ENCODE measurements around the gene NES. TPM values are rescaled to one million over a fixed set of nuclear protein-coding genes. Genes with fewer than 3 reads are reported as not detected.
A peak's percentile ranks its signal among the peaks of the same experiment; 100 is the strongest.

The NES gene
- total and polyA plus RNA-seq, 2 experiments from 2014 or later, result 25.0 to 95.9 TPM

DNA sequence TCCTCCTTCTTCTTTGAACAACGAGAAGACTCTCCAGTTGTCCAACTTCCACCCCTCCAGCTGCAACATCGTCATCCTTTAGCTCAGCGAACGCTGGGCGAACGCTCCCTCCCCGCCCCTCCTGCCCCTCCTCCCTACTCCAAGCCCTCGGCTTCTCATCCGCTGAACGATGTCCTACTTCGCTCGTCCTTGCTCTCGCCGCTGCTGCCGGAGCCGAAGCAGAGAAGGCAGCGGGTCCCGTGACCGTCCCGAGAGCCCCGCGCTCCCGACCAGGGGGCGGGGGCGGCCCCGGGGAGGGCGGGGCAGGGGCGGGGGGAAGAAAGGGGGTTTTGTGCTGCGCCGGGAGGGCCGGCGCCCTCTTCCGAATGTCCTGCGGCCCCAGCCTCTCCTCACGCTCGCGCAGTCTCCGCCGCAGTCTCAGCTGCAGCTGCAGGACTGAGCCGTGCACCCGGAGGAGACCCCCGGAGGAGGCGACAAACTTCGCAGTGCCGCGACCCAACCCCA lies 35.4 kb downstream of the NES start, which contains the start of gene BCAN:
TSS of gene BCAN (plus strand) at position 357 of the 504 bp plus-strand sequence. CDS start 3,938 bp downstream, outside the sequence.
- TF ChIP-seq ZNF331 (CRISPR knock-in tag; IDR thresholded peaks at IDR 0.05; ENCODE audit: low read depth) (no peak), ZNF114 (CRISPR knock-in tag; IDR thresholded peaks at IDR 0.05) (no peak), EZH2phosphoT487 (IDR thresholded peaks at IDR 0.05; ENCODE audit: unreplicated experiment) (no peak), REST (IDR thresholded peaks at IDR 0.05; ENCODE audit: unreplicated experiment) (no peak), STAT1 (IDR thresholded peaks at IDR 0.05; ENCODE audit: unreplicated experiment) (no peak), JUNB (IDR thresholded peaks at IDR 0.05; ENCODE audit: unreplicated experiment) (no peak), CREB1 (CRISPR knock-in tag; IDR thresholded peaks at IDR 0.05; ENCODE audit: low read depth) (no peak), EZH2 (IDR thresholded peaks at IDR 0.05; ENCODE audit: low read depth, unreplicated experiment) (no peak), POLR2AphosphoS5 (IDR thresholded peaks at IDR 0.05; ENCODE audit: low read depth) (no peak), NANOG (IDR thresholded peaks at IDR 0.05; ENCODE audit: borderline replicate concordance) (no peak)
- TF ChIP-seq, protein P1, sequence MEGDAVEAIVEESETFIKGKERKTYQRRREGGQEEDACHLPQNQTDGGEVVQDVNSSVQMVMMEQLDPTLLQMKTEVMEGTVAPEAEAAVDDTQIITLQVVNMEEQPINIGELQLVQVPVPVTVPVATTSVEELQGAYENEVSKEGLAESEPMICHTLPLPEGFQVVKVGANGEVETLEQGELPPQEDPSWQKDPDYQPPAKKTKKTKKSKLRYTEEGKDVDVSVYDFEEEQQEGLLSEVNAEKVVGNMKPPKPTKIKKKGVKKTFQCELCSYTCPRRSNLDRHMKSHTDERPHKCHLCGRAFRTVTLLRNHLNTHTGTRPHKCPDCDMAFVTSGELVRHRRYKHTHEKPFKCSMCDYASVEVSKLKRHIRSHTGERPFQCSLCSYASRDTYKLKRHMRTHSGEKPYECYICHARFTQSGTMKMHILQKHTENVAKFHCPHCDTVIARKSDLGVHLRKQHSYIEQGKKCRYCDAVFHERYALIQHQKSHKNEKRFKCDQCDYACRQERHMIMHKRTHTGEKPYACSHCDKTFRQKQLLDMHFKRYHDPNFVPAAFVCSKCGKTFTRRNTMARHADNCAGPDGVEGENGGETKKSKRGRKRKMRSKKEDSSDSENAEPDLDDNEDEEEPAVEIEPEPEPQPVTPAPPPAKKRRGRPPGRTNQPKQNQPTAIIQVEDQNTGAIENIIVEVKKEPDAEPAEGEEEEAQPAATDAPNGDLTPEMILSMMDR (conservative IDR thresholded peaks at IDR 0.05; ENCODE audit: low read depth in 2 of 2), result no peak
- TF ChIP-seq, protein P2, sequence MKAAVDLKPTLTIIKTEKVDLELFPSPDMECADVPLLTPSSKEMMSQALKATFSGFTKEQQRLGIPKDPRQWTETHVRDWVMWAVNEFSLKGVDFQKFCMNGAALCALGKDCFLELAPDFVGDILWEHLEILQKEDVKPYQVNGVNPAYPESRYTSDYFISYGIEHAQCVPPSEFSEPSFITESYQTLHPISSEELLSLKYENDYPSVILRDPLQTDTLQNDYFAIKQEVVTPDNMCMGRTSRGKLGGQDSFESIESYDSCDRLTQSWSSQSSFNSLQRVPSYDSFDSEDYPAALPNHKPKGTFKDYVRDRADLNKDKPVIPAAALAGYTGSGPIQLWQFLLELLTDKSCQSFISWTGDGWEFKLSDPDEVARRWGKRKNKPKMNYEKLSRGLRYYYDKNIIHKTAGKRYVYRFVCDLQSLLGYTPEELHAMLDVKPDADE (IDR thresholded peaks at IDR 0.05), result no peak
- TF ChIP-seq, protein P3, sequence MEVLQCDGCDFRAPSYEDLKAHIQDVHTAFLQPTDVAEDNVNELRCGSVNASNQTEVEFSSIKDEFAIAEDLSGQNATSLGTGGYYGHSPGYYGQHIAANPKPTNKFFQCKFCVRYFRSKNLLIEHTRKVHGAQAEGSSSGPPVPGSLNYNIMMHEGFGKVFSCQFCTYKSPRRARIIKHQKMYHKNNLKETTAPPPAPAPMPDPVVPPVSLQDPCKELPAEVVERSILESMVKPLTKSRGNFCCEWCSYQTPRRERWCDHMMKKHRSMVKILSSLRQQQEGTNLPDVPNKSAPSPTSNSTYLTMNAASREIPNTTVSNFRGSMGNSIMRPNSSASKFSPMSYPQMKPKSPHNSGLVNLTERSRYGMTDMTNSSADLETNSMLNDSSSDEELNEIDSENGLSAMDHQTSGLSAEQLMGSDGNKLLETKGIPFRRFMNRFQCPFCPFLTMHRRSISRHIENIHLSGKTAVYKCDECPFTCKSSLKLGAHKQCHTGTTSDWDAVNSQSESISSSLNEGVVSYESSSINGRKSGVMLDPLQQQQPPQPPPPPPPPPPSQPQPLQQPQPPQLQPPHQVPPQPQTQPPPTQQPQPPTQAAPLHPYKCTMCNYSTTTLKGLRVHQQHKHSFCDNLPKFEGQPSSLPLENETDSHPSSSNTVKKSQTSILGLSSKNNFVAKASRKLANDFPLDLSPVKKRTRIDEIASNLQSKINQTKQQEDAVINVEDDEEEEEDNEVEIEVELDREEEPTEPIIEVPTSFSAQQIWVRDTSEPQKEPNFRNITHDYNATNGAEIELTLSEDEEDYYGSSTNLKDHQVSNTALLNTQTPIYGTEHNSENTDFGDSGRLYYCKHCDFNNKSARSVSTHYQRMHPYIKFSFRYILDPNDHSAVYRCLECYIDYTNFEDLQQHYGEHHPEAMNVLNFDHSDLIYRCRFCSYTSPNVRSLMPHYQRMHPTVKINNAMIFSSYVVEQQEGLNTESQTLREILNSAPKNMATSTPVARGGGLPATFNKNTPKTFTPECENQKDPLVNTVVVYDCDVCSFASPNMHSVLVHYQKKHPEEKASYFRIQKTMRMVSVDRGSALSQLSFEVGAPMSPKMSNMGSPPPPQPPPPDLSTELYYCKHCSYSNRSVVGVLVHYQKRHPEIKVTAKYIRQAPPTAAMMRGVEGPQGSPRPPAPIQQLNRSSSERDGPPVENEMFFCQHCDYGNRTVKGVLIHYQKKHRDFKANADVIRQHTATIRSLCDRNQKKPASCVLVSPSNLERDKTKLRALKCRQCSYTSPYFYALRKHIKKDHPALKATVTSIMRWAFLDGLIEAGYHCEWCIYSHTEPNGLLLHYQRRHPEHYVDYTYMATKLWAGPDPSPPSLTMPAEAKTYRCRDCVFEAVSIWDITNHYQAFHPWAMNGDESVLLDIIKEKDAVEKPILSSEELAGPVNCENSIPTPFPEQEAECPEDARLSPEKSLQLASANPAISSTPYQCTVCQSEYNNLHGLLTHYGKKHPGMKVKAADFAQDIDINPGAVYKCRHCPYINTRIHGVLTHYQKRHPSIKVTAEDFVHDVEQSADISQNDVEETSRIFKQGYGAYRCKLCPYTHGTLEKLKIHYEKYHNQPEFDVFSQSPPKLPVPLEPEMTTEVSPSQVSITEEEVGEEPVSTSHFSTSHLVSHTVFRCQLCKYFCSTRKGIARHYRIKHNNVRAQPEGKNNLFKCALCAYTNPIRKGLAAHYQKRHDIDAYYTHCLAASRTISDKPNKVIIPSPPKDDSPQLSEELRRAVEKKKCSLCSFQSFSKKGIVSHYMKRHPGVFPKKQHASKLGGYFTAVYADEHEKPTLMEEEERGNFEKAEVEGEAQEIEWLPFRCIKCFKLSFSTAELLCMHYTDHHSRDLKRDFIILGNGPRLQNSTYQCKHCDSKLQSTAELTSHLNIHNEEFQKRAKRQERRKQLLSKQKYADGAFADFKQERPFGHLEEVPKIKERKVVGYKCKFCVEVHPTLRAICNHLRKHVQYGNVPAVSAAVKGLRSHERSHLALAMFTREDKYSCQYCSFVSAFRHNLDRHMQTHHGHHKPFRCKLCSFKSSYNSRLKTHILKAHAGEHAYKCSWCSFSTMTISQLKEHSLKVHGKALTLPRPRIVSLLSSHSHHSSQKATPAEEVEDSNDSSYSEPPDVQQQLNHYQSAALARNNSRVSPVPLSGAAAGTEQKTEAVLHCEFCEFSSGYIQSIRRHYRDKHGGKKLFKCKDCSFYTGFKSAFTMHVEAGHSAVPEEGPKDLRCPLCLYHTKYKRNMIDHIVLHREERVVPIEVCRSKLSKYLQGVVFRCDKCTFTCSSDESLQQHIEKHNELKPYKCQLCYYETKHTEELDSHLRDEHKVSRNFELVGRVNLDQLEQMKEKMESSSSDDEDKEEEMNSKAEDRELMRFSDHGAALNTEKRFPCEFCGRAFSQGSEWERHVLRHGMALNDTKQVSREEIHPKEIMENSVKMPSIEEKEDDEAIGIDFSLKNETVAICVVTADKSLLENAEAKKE (CRISPR knock-in tag; IDR thresholded peaks at IDR 0.05), result no peak
- no peaks in the 10 kb centered on the region for H3K9me3 Mint-ChIP-seq
- Histone ChIP-seq H3K4me1 (ENCODE audit: insufficient read depth) (peaks cover 13% of the 10 kb centered on the region), H2AFZ (peak within 1 kb of the TSS; percentile 91), H3K27ac (ENCODE audit: low read depth) (no peak within 1 kb of the TSS), H3K27me3 (ENCODE audit: insufficient read depth) (peaks cover 99% of the 10 kb centered on the region), H3K79me2 (replicated peaks; ENCODE audit: insufficient read depth) (no peaks in the 10 kb centered on the region), H3K4me3 (peak within 1 kb of the TSS; percentile 74), H3K9me2 (ENCODE audit: insufficient read depth) (no peaks in the 10 kb centered on the region), H3K36me3 (ENCODE audit: insufficient read depth) (no peaks in the 10 kb centered on the region), H4K20me1 (replicated peaks; ENCODE audit: insufficient read depth) (peaks cover 3% of the 10 kb centered on the region; the same call in 1 of the 2 replicates), H3F3A (replicated peaks; ENCODE audit: low read depth) (peaks cover 12% of the 10 kb centered on the region; the same call in 1 of the 2 replicates), H3K4me2 (peak within 1 kb of the TSS; percentile 95)
- H3K4me3 Mint-ChIP-seq, result peak within 1 kb of the TSS; percentile 72
- DNase-seq (ENCODE audit: low spot score), result peak; percentile 89
- H3K27me3 Mint-ChIP-seq (ENCODE audit: insufficient read depth, low read depth, poor library complexity), result peaks cover 61% of the 10 kb centered on the region
- peaks cover 39% of the 10 kb centered on the region for H3K4me1 Mint-ChIP-seq
- H3K27ac Mint-ChIP-seq, result no peak within 1 kb of the TSS
- H3K36me3 Mint-ChIP-seq (ENCODE audit: low read depth), result no peaks in the 10 kb centered on the region; the same call in 2 of the 3 replicates
- peak; percentile 83 for ATAC-seq
